ENCODE results near the gene FBXO3. TPM values are rescaled to one million over a fixed set of nuclear protein-coding genes. Genes with fewer than 3 reads are reported as not detected.

Gene FBXO3
- total and polyA plus RNA-seq, 2 of the 13 experiments (the other 11 are each of a cell fraction or from before 2014, with no cell fraction given): 20.4 to 27.6 TPM

GRCh38 chr11:33699515-33700062 is 74.7 kb downstream of the FBXO3 start (continued):
- no peak for TF ChIP-seq ZBTB40 (IDR thresholded peaks at IDR 0.05)
- TF ChIP-seq ZBTB40 (CRISPR knock-in tag; IDR thresholded peaks at IDR 0.05): no peak
- TF ChIP-seq ZUFSP (CRISPR knock-in tag; IDR thresholded peaks at IDR 0.05; ENCODE audit: borderline replicate concordance): no peak
- TF ChIP-seq ATAD3A (CRISPR knock-in tag; IDR thresholded peaks at IDR 0.05): no peak
- TF ChIP-seq RARG (CRISPR knock-in tag; IDR thresholded peaks at IDR 0.05; ENCODE audit: low read depth): no peak
- TF ChIP-seq ZNF75D (CRISPR knock-in tag; IDR thresholded peaks at IDR 0.05; ENCODE audit: borderline replicate concordance): no peak
- TF ChIP-seq ZNF569 (CRISPR knock-in tag; IDR thresholded peaks at IDR 0.05; ENCODE audit: borderline replicate concordance): no peak
- TF ChIP-seq HMGA1 (CRISPR knock-in tag; conservative IDR thresholded peaks at IDR 0.05): no peak
- TF ChIP-seq CBX5 (CRISPR knock-in tag; IDR thresholded peaks at IDR 0.05; ENCODE audit: borderline replicate concordance): 0 out of 2 replicates have a peak, but pooled peaks have one; percentile 35
- TF ChIP-seq RBFOX2 (IDR thresholded peaks at IDR 0.05; ENCODE audit: low read depth, low read length): no peak
- peak; percentile 58; the same call in 1 of the 2 replicates for TF ChIP-seq MIER3 (CRISPR knock-in tag; IDR thresholded peaks at IDR 0.05; ENCODE audit: borderline replicate concordance)
- no peak for TF ChIP-seq PRMT3 (CRISPR knock-in tag; IDR thresholded peaks at IDR 0.05; ENCODE audit: borderline replicate concordance, low read depth)
- TF ChIP-seq SKIL (CRISPR knock-in tag; IDR thresholded peaks at IDR 0.05; ENCODE audit: borderline replicate concordance): peak; percentile 89
- no peak for TF ChIP-seq PAX8 (CRISPR knock-in tag; IDR thresholded peaks at IDR 0.05; ENCODE audit: borderline replicate concordance)
- TF ChIP-seq ZIK1 (CRISPR knock-in tag; IDR thresholded peaks at IDR 0.05; ENCODE audit: borderline replicate concordance, low read depth): no peak

Data from HepG2 (cell line).